Naive thymus-derived CD4-positive, alpha-beta T cell (primary cell): ENCODE measurements around the gene CEP72. TPM values are rescaled to one million over a fixed set of nuclear protein-coding genes. Genes with fewer than 3 reads are reported as not detected.

Experiments
- ATAC-seq: fragments of 150-1000 bp; cut with Tn5 transposase; 2 replicates; pipeline ENCODE4 v1.10.0; 2021; ENCODE audit warnings: mild to moderate bottlenecking, moderate library complexity
- CTCF ChIA-PET: fragments of 350-600 bp; sonication (Branson Sonifier 250); formaldehyde crosslinking; loops from one replicate; lab custom pipeline; 2021; ENCODE audit warnings: antibody characterized with exemption; lab: Charles Lee
- POLR2A ChIA-PET: fragments of 350-600 bp; sonication (Branson Sonifier 250); formaldehyde crosslinking; loops from one replicate; lab custom pipeline; 2021; ENCODE audit warnings: antibody characterized with exemption, inconsistent platforms; lab: Charles Lee
- DNase-seq, 9 donors: peaks; one replicate each; pipeline versions ENCODE4 v3.0.0 to v3.0.0-alpha.2; 2020 to 2022; ENCODE audit warnings: mixed read lengths in 1 of 9
- H3K27ac ChIP-seq: one replicate; pipeline ENCODE4 v1.7.0; 2013; ENCODE audit warnings: mild to moderate bottlenecking, low read depth, low read length, moderate library complexity
- H3K27me3 ChIP-seq, 2 donors: one replicate each; pipeline ENCODE4 v1.7.0; 2013; ENCODE audit warnings: low read length in 2 of 2, mild to moderate bottlenecking in 2 of 2, moderate library complexity in 2 of 2; ENCODE audit not compliant: control insufficient read depth in 2 of 2, insufficient read depth in 2 of 2
- H3K36me3 ChIP-seq, 3 experiments: 1 replicate in 2 of 3; 2 replicates in 1 of 3; pipeline ENCODE4 v1.7.0; 2013; ENCODE audit warnings: low read length in 3 of 3, mild to moderate bottlenecking in 3 of 3, moderate library complexity in 1 of 3; ENCODE audit not compliant: insufficient read depth in 3 of 3, control insufficient read depth in 2 of 3
- H3K4me1 ChIP-seq, 2 donors: one replicate each; pipeline ENCODE4 v1.7.0; 2013; ENCODE audit warnings: low read length in 2 of 2, mild to moderate bottlenecking in 2 of 2, moderate library complexity in 1 of 2; ENCODE audit not compliant: control insufficient read depth in 2 of 2, insufficient read depth in 2 of 2
- H3K4me3 ChIP-seq: 2 replicates; pipeline ENCODE4 v1.7.0; 2013; ENCODE audit warnings: mild to moderate bottlenecking, low read length
- H3K9me3 ChIP-seq, 3 experiments: 1 replicate in 2 of 3; 2 replicates in 1 of 3; pipeline ENCODE4 v1.7.0; 2013; ENCODE audit warnings: low read length in 3 of 3; ENCODE audit not compliant: control insufficient read depth in 2 of 3
- H3K27ac Mint-ChIP-seq, 9 donors: one replicate each; pipeline ENCODE4 v1.8.0; 2020 to 2022; ENCODE audit warnings: mixed read lengths in 9 of 9, mild to moderate bottlenecking in 8 of 9, moderate library complexity in 5 of 9, inconsistent platforms in 2 of 9
- H3K27me3 Mint-ChIP-seq, 5 donors: one replicate each; pipeline ENCODE4 v1.8.0; 2021 to 2022; ENCODE audit warnings: mixed read lengths in 5 of 5, mild to moderate bottlenecking in 1 of 5
- H3K36me3 Mint-ChIP-seq, 5 donors: one replicate each; pipeline ENCODE4 v1.8.0; 2020 to 2022; ENCODE audit warnings: mixed read lengths in 5 of 5, mild to moderate bottlenecking in 3 of 5, inconsistent platforms in 1 of 5
- H3K4me1 Mint-ChIP-seq, 7 donors: one replicate each; pipeline ENCODE4 v1.8.0; 2020 to 2022; ENCODE audit warnings: mixed read lengths in 7 of 7, mild to moderate bottlenecking in 3 of 7, inconsistent platforms in 1 of 7
- H3K4me3 Mint-ChIP-seq, 10 donors: one replicate each; pipeline ENCODE4 v1.8.0; 2020 to 2022; ENCODE audit warnings: mild to moderate bottlenecking in 10 of 10, mixed read lengths in 10 of 10, moderate library complexity in 6 of 10, inconsistent platforms in 2 of 10
- H3K9me3 Mint-ChIP-seq, 11 donors: one replicate each; pipeline ENCODE4 v1.8.0; 2020 to 2022; ENCODE audit warnings: mixed read lengths in 11 of 11, mild to moderate bottlenecking in 4 of 11, inconsistent platforms in 1 of 11, moderate library complexity in 1 of 11
- intact Hi-C, 2 donors: fragments of 100-400 bp; cut with micrococcal nuclease; formaldehyde crosslinking; loops; one replicate each; pipeline ENCODE4 v1.15.1; 2023
- polyA plus RNA-seq, 2 donors: library from polyadenylated mRNA; unstranded; fragments of 300-500 nt; fragmentation: Illumina TruSeq; gene quantifications; one replicate each; pipeline ENCODE4 v1.2.3, GENCODE V29; 2021
- total RNA-seq, 6 experiments: library from RNA in 5 of 6; stranded (reverse) in 5 of 6; gene quantifications; 1 replicate in 5 of 6; 2 replicates in 1 of 6; pipeline ENCODE4 v1.2.3 and lab custom pipeline; 2021 to 2026

Gene CEP72
- total and polyA plus RNA-seq, 7 experiments from 2014 or later: 6.0 to 33.8 (median 16.4) TPM

GRCh38 chr5:636951-637350 is 24.8 kb downstream of the CEP72 start:
- peaks cover 0 to 77% (median 14%) of the 10 kb centered on the region in 3 experiments for H3K36me3 ChIP-seq

DNA sequence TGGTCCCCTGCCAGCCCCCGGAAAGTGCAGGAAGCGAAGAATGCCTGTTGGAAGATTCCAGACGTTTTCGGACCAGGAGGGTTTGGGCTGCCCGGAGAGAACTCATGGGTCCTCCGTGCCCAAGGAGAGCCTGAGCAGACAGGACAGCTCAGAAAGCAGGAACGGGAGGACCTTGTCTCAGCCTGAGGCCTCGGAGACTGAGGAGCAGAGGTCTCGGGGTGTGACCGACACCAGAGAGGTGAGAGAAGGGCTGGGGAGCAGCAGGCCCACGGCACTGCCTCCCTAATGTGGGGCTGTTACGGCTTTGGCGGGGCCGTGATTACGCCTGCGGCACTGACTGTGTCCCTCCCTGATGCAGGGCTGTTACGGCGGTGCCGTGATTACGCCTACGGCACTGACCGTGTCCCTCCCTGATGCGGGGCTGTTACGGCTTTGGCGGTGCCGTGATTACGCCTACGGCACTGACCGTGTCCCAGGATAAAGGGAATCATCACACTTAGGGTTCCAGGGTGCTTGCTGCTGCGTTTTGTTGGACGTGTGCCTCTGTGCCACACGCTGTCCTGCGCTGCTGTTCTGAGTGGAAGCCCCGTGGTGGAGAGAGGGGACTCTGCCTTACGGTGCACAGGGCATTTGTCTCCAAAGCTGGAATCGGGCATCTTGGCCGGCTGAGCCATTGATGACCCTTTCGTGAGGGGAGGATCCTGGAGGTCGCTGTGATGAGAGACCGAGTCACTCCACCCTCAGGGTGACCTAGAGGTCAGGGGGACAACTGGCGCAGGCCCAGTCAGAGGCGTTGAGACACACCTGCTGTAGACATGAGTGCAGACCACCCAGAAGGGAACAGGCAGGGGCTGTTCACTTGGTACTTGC is 25.7 kb downstream of the CEP72 start:
- Mint-ChIP-seq H3K9me3 (no peaks in the 10 kb centered on the region), H3K27me3 (no peaks in the 10 kb centered on the region), H3K4me3 (no peak overlapping the region), H3K27ac (no peak overlapping the region), H3K4me1 (no peaks in the 10 kb centered on the region), H3K36me3 (peaks cover 17 to 61% (median 30%) of the 10 kb centered on the region in 5 donors)
- ChIA-PET CTCF (no interaction called here), POLR2A (no interaction called here)
- no peak overlapping the region for H3K27ac ChIP-seq
- ATAC-seq (no peak), DNase-seq (no peak)
- H3K9me3 ChIP-seq: peaks cover 0 to 5% (median 0%) of the 10 kb centered on the region in 3 experiments
- no peaks in the 10 kb centered on the region for H3K4me1 ChIP-seq
- H3K4me3 ChIP-seq: no peak overlapping the region
- intact Hi-C loops: no loop called here
- peaks cover 0 to 85% (median 14%) of the 10 kb centered on the region in 3 experiments for H3K36me3 ChIP-seq
- H3K27me3 ChIP-seq: no peaks in the 10 kb centered on the region

More at GRCh38 chr5:636951-637350, 24.8 kb downstream of the CEP72 start:
- Mint-ChIP-seq H3K27me3 (no peaks in the 10 kb centered on the region), H3K4me3 (no peak overlapping the region), H3K9me3 (no peaks in the 10 kb centered on the region), H3K27ac (no peak overlapping the region), H3K36me3 (peaks cover 17 to 58% (median 30%) of the 10 kb centered on the region in 5 donors), H3K4me1 (no peaks in the 10 kb centered on the region)
- intact Hi-C loops: no loop called here
- Histone ChIP-seq H3K27me3 (no peaks in the 10 kb centered on the region), H3K9me3 (peaks cover 0 to 5% (median 0%) of the 10 kb centered on the region in 3 experiments), H3K27ac (no peak overlapping the region), H3K4me3 (no peak overlapping the region), H3K4me1 (no peaks in the 10 kb centered on the region)
- ChIA-PET CTCF (no interaction called here), POLR2A (no interaction called here)
- no peak for DNase-seq
- no peak for ATAC-seq

DNA sequence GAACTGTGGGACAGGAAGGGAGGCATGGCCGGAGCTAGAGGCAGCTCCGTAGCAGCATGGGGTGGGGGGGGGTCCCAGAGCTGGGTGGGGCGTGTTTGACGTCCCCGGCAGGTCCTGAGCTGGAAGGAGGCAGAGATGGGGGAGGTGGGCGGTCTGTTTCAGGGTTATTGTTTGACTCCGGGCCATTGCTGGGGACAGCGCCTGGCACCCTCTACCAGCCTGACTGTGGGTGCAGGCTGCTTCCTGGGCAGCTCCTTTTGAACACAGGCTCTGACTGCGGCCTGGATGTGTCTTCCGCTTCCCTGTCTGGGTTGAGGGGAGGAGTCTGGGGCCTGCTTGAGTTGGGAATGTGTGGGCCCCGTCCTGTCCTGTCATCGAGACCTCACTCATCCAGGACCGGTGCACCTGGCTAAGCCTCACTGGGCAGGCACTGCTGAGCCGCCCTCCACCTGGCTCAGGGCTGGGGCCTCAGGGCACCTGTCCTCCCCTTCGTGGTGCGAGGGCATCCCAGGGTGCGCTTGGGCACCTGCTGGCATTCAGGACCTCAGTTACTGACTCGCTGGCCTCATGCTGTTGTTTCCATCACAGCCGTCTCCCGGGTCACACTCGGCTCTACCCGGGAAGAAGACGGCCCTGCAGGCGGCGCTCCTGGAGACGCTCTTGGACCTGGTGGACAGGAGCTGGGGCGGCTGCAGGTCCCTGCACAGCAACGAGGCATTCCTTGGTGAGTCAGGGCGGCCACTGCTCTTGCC is 26.5 kb downstream of the CEP72 start:
- Histone ChIP-seq H3K4me1 (no peaks in the 10 kb centered on the region), H3K4me3 (no peak overlapping the region), H3K36me3 (peaks cover 0 to 88% (median 14%) of the 10 kb centered on the region in 3 experiments), H3K27ac (no peak overlapping the region), H3K27me3 (no peaks in the 10 kb centered on the region), H3K9me3 (peaks cover 0 to 5% (median 0%) of the 10 kb centered on the region in 3 experiments)
- intact Hi-C loops: no loop called here
- no peaks in the 10 kb centered on the region for H3K9me3 Mint-ChIP-seq
- DNase-seq: no peak
- ChIA-PET POLR2A (no interaction called here), CTCF (no interaction called here)
- no peak for ATAC-seq
- H3K4me1 Mint-ChIP-seq: no peaks in the 10 kb centered on the region
- H3K27ac Mint-ChIP-seq: no peak overlapping the region
- H3K36me3 Mint-ChIP-seq: peaks cover 17 to 58% (median 29%) of the 10 kb centered on the region in 5 donors
- no peaks in the 10 kb centered on the region for H3K27me3 Mint-ChIP-seq
- no peak overlapping the region for H3K4me3 Mint-ChIP-seq

DNA sequence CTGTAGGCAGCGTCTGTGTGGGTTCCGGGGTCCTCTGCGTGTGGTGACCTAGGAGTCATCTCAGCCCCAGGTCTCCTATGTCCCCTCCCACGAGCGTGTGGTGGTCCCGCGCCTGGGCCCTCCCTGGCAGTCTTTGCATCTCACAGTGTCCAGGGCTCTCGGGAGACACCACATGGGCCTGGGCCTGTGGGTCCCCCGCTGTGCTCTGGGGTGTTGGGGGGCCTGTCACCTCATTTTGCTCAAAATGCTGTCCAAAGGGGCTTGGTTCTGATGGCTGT is 27.1 kb downstream of the CEP72 start:
- no peak overlapping the region for H3K27ac ChIP-seq
- no peak for ATAC-seq
- H3K4me1 ChIP-seq: no peaks in the 10 kb centered on the region
- H3K4me1 Mint-ChIP-seq: peaks cover 0 to 2% (median 0%) of the 10 kb centered on the region in 7 donors
- H3K4me3 ChIP-seq: no peak overlapping the region
- ChIA-PET CTCF (no interaction called here), POLR2A (no interaction called here)
- no peaks in the 10 kb centered on the region for H3K9me3 Mint-ChIP-seq
- H3K9me3 ChIP-seq: peaks cover 0 to 5% (median 0%) of the 10 kb centered on the region in 3 experiments
- no peaks in the 10 kb centered on the region for H3K27me3 ChIP-seq
- DNase-seq: no peak
- no peak overlapping the region for H3K27ac Mint-ChIP-seq
- H3K36me3 ChIP-seq: peaks cover 0 to 86% (median 12%) of the 10 kb centered on the region in 3 experiments
- intact Hi-C loops: no loop called here
- peaks cover 17 to 55% (median 26%) of the 10 kb centered on the region in 5 donors for H3K36me3 Mint-ChIP-seq
- H3K27me3 Mint-ChIP-seq: no peaks in the 10 kb centered on the region
- H3K4me3 Mint-ChIP-seq: no peak overlapping the region

- ChIA-PET CTCF (no interaction called here), POLR2A (no interaction called here)
- H3K4me1 Mint-ChIP-seq: peaks cover 0 to 2% (median 0%) of the 10 kb centered on the region in 7 donors
- no peak overlapping the region for H3K4me3 Mint-ChIP-seq
- H3K36me3 Mint-ChIP-seq: peaks cover 14 to 52% (median 21%) of the 10 kb centered on the region in 5 donors
- no peaks in the 10 kb centered on the region for H3K27me3 Mint-ChIP-seq
- no peak overlapping the region for H3K27ac Mint-ChIP-seq
- H3K9me3 Mint-ChIP-seq: no peaks in the 10 kb centered on the region
- no peak for ATAC-seq
- H3K27me3 ChIP-seq: no peaks in the 10 kb centered on the region
- H3K27ac ChIP-seq: no peak overlapping the region
- intact Hi-C loops: no loop called here
- H3K4me3 ChIP-seq: no peak overlapping the region
- DNase-seq: no peak
- no peaks in the 10 kb centered on the region for H3K4me1 ChIP-seq
- H3K36me3 ChIP-seq: peaks cover 0 to 86% (median 8%) of the 10 kb centered on the region in 3 experiments
- H3K9me3 ChIP-seq: peaks cover 0 to 5% (median 0%) of the 10 kb centered on the region in 3 experiments
These were observed 27.6 kb downstream of the CEP72 start for GRCh38 chr5:639584-640213.

DNA sequence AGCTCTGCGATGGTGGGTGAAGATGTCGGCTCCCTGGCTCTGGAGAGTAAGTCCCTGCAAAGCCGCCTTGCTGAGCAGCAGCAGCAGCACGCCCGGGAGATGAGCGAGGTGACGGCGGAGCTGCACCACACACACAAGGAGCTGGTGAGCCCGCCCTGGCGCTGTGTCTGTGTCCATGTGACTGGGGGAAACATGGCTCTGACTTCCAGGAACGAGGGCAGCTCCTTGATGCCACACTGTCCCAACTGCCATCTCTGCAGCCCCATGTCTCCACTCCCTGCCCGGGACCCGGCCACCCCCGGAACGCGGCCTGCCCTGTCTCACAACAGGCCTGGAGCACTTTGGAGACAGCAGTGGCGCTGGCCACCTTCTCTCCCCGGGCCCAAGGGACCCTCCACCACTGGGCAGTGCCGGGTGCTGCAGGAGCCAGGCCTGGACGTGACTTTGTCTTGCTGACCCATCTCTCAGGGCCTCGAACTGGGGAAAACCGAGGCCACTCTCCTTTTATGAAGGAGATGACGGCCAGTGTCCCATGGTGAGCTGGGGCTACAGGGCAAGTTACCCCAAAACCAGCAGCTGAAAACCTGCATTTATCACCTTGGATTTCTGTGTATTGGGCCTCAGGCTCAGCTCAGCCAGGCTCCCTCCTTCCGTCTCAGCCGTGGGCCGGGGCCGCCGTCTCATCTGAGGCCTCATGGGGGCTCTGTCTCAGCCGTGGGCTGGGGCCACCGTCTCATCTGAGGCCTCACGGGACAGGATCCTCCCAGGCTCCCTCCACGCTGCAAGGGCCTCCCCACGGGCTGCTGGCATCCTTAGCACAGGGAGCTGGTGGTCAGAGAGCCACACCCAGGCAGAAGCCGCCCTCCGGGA is 28.6 kb downstream of the CEP72 start:
- no peak overlapping the region for H3K4me3 ChIP-seq
- H3K4me1 Mint-ChIP-seq: peaks cover 0 to 2% (median 0%) of the 10 kb centered on the region in 7 donors
- ChIA-PET CTCF (no interaction called here), POLR2A (no interaction called here)
- intact Hi-C loops: no loop called here
- H3K27ac ChIP-seq: no peak overlapping the region
- no peaks in the 10 kb centered on the region for H3K9me3 Mint-ChIP-seq
- no peak overlapping the region for H3K4me3 Mint-ChIP-seq
- H3K36me3 Mint-ChIP-seq: peaks cover 5 to 46% (median 14%) of the 10 kb centered on the region in 5 donors
- H3K9me3 ChIP-seq: peaks cover 0 to under 1% (median 0%) of the 10 kb centered on the region in 3 experiments
- no peaks in the 10 kb centered on the region for H3K4me1 ChIP-seq
- peaks cover 0 to 87% (median 5%) of the 10 kb centered on the region in 3 experiments for H3K36me3 ChIP-seq
- H3K27ac Mint-ChIP-seq: no peak overlapping the region
- H3K27me3 ChIP-seq: no peaks in the 10 kb centered on the region
- DNase-seq: no peak
- H3K27me3 Mint-ChIP-seq: no peaks in the 10 kb centered on the region
- no peak for ATAC-seq
